H9 (cell line): Measurements from ENCODE around the gene RPS27L. TPM values are rescaled to one million over a fixed set of nuclear protein-coding genes. Genes with fewer than 3 reads are reported as not detected.
A peak's percentile ranks its signal among the peaks of the same experiment; 100 is the strongest.

Source experiments
- DNase-seq: peaks from one replicate; pipeline ENCODE4 v3.0.0-alpha.2; 2017
- H2AFZ ChIP-seq: one replicate; pipeline ENCODE4 v1.6.1; 2013; ENCODE audit warnings: mild to moderate bottlenecking, low read length, control low read depth, moderate library complexity
- H2AK5ac ChIP-seq: 2 replicates; pipeline ENCODE4 v1.6.1; 2013; ENCODE audit warnings: low read length, control low read depth, mixed read lengths; ENCODE audit not compliant: insufficient read length
- H2BK120ac ChIP-seq: one replicate; pipeline ENCODE4 v1.6.1; 2013; ENCODE audit warnings: low read depth, mild to moderate bottlenecking, low read length, control low read depth, inconsistent platforms; ENCODE audit not compliant: poor library complexity, severe bottlenecking
- H2BK12ac ChIP-seq: 2 replicates; pipeline ENCODE4 v1.6.1; 2013; ENCODE audit warnings: low read length, control low read depth, mixed read lengths, low read depth; ENCODE audit not compliant: insufficient read length
- H2BK15ac ChIP-seq: 2 replicates; pipeline ENCODE4 v1.6.1; 2013; ENCODE audit warnings: low read depth, low read length, control low read depth
- H2BK20ac ChIP-seq: one replicate; pipeline ENCODE4 v1.6.1; 2013; ENCODE audit warnings: low read depth, mild to moderate bottlenecking, low read length, control low read depth, inconsistent platforms; ENCODE audit not compliant: poor library complexity, severe bottlenecking
- H2BK5ac ChIP-seq: 2 replicates; pipeline ENCODE4 v1.6.1; 2013; ENCODE audit warnings: low read length, control low read depth, mixed read lengths; ENCODE audit not compliant: insufficient read length
- H3K14ac ChIP-seq: 2 replicates; pipeline ENCODE4 v1.6.1; 2013; ENCODE audit warnings: low read length, control low read depth; ENCODE audit not compliant: insufficient read depth
- H3K18ac ChIP-seq: 2 replicates; pipeline ENCODE4 v1.6.1; 2013; ENCODE audit warnings: low read depth, mild to moderate bottlenecking, mixed read lengths, low read length, control low read depth; ENCODE audit not compliant: insufficient read length
- H3K23ac ChIP-seq: 2 replicates; pipeline ENCODE4 v1.6.1; 2013; ENCODE audit warnings: low read length, control low read depth, mixed read lengths, low read depth; ENCODE audit not compliant: insufficient read length
- H3K23me2 ChIP-seq: 2 replicates; pipeline ENCODE4 v1.6.1; 2013; ENCODE audit warnings: low read depth, mild to moderate bottlenecking, mixed read lengths, low read length, control low read depth; ENCODE audit not compliant: insufficient read length, poor library complexity, severe bottlenecking
- H3K27ac ChIP-seq: 2 replicates; pipeline ENCODE4 v1.5.1; 2013; ENCODE audit warnings: low read length, control low read depth, mixed read lengths, low read depth; ENCODE audit not compliant: insufficient read length
- H3K27me3 ChIP-seq: 2 replicates; pipeline ENCODE4 v1.6.1; 2013; ENCODE audit warnings: low read length, control low read depth, inconsistent platforms; ENCODE audit not compliant: insufficient read depth
- H3K4ac ChIP-seq: 2 replicates; pipeline ENCODE4 v1.6.1; 2013; ENCODE audit warnings: low read depth, mild to moderate bottlenecking, control low read depth, inconsistent platforms, low read length, moderate library complexity
- H3K4me1 ChIP-seq: 2 replicates; pipeline ENCODE4 v1.6.1; 2013; ENCODE audit warnings: low read length, control low read depth, inconsistent platforms; ENCODE audit not compliant: insufficient read depth
- H3K4me2 ChIP-seq: 2 replicates; pipeline ENCODE4 v1.6.1; 2013; ENCODE audit warnings: low read length, control low read depth, mixed read lengths; ENCODE audit not compliant: insufficient read length, insufficient read depth
- H3K56ac ChIP-seq: 2 replicates; pipeline ENCODE4 v1.6.1; 2013; ENCODE audit warnings: low read depth, mild to moderate bottlenecking, mixed read lengths, low read length, control low read depth; ENCODE audit not compliant: insufficient read length
- H3K79me1 ChIP-seq: 2 replicates; pipeline ENCODE4 v1.6.1; 2013; ENCODE audit warnings: low read depth, mild to moderate bottlenecking, moderate library complexity, low read length, control low read depth, inconsistent platforms; ENCODE audit not compliant: insufficient read depth, poor library complexity, severe bottlenecking
- H3K79me2 ChIP-seq: 2 replicates; pipeline ENCODE4 v1.6.1; 2013; ENCODE audit warnings: low read length, control low read depth, inconsistent platforms; ENCODE audit not compliant: insufficient read depth
- H3K9ac ChIP-seq: 2 replicates; pipeline ENCODE4 v1.6.1; 2013; ENCODE audit warnings: low read length, control low read depth, mixed read lengths; ENCODE audit not compliant: insufficient read length; ENCODE audit errors: extremely low read depth
- H3K9me3 ChIP-seq: one replicate; pipeline ENCODE4 v1.6.1; 2013; ENCODE audit warnings: low read depth, low read length, inconsistent platforms; ENCODE audit not compliant: control insufficient read depth
- H3T11ph ChIP-seq: one replicate; pipeline ENCODE4 v1.6.1; 2013; ENCODE audit warnings: mild to moderate bottlenecking, low read length, control low read depth, inconsistent platforms
- H4K20me1 ChIP-seq: one replicate; pipeline ENCODE4 v1.6.1; 2013; ENCODE audit not compliant: control insufficient read depth, insufficient read length, insufficient read depth
- H4K5ac ChIP-seq: 2 replicates; pipeline ENCODE4 v1.6.1; 2013; ENCODE audit warnings: low read depth, mild to moderate bottlenecking, mixed read lengths, low read length, control low read depth; ENCODE audit not compliant: insufficient read length
- H4K8ac ChIP-seq: replicated peaks from 2 replicates; pipeline ENCODE4 v1.6.1; 2013; ENCODE audit warnings: low read length, control low read depth, mixed read lengths, low read depth; ENCODE audit not compliant: insufficient read length
- H4K91ac ChIP-seq: 2 replicates; pipeline ENCODE4 v1.6.1; 2013; ENCODE audit warnings: low read depth, mild to moderate bottlenecking, moderate library complexity, mixed read lengths, low read length, control low read depth; ENCODE audit not compliant: insufficient read length
- H3K27ac Mint-ChIP-seq, 3 experiments: 2 replicates in 2 of 3; 3 replicates in 1 of 3; pipeline ENCODE4 v1.8.0; 2020 to 2021; ENCODE audit warnings: mixed read lengths in 3 of 3, mild to moderate bottlenecking in 1 of 3, moderate library complexity in 1 of 3
- H3K27me3 Mint-ChIP-seq: 2 replicates; pipeline ENCODE4 v1.8.0; 2021; ENCODE audit warnings: low read depth, mild to moderate bottlenecking, moderate library complexity, mixed read lengths
- H3K36me3 Mint-ChIP-seq, 3 experiments: 2 replicates in 2 of 3; 3 replicates in 1 of 3; pipeline ENCODE4 v1.8.0; 2020 to 2021; ENCODE audit warnings: low read depth in 3 of 3, mixed read lengths in 3 of 3; ENCODE audit not compliant: insufficient read depth in 1 of 3
- H3K4me1 Mint-ChIP-seq, 2 experiments: 2 replicates each; pipeline ENCODE4 v1.8.0; 2020; ENCODE audit warnings: mixed read lengths in 2 of 2
- H3K4me3 Mint-ChIP-seq, 2 experiments: 2 replicates in 1 of 2; 3 replicates in 1 of 2; pipeline ENCODE4 v1.8.0; 2020 to 2021; ENCODE audit warnings: mild to moderate bottlenecking in 2 of 2, mixed read lengths in 2 of 2, moderate library complexity in 1 of 2
- H3K9me3 Mint-ChIP-seq, 2 experiments: 2 replicates in 1 of 2; 3 replicates in 1 of 2; pipeline ENCODE4 v1.8.0; 2020; ENCODE audit warnings: mild to moderate bottlenecking in 2 of 2, mixed read lengths in 2 of 2, moderate library complexity in 1 of 2
- WGBS: extraction: QIAGEN DNeasy Blood & Tissue Kit; methylation state at CpG from one replicate; pipeline ENCODE4 v1.1.7; 2013; ENCODE audit warnings: missing lambda C conversion rate, low lambda C conversion rate, mixed read lengths; ENCODE audit not compliant: insufficient read length; ENCODE audit errors: extremely low coverage; 5-methylcytosine and 5-hydroxymethylcytosine counted together
- total RNA-seq: library from RNA; stranded (reverse); gene quantifications from 2 replicates; pipeline ENCODE4 v1.2.1, GENCODE V29; 2021
- TF ChIP-seq, protein P1 (sequence below): fragments of 200-600 bp; sonication (generic); conservative IDR thresholded peaks from 3 replicates; pipeline ENCODE4 v1.8.0; 2021; ENCODE audit warnings: antibody characterized with exemption, mild to moderate bottlenecking

Gene RPS27L
- total RNA-seq, 1 experiment from 2014 or later = 180 TPM

DNA sequence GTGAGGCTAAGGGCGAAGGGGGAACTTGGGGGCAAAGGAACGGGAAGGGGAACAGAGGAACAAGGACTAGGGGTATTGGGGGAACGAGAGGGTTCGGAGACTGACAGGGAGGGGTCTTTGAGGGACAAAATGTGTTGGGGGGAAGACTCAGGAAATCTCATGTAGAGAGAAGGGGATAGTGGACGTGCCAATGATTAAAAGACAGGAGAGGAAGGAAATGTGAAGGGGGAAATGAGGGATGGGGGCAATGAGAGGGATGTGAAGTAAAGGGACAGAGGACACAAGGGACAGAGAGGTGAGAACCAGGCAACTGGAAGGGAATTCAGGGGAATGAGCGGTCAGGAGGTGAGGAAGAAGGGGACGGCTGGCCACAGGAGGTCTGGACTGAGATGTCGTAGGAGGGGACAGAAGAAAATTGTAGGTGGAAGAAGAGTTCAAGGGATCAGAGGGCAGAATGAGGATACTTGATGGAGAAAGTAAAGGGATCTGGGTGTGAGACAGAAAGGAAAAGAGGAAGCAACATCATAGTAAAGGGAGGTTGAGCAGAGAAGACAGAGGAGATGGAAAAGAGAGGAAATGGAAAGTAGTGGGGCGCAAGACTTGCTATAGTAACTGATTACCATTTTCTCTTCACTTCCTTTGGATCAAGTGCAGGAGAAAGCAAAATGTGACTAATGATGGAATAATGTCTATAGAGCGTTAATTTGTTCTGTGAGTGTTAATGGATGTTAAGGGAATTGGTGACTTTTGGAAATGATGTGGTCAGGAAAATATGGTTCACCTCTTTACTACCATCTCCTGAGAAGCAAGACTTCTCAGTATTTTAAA, 32.9 kb upstream of the RPS27L start:
- H2BK5ac ChIP-seq = no peak overlapping the region
- H3K79me2 ChIP-seq = peaks cover 11% of the 10 kb centered on the region; the same call in 1 of the 2 replicates
- DNase-seq = no peak

More for the DNA sequence above, 32.9 kb upstream of the RPS27L start:
- no peak overlapping the region for H3K27ac ChIP-seq
- H2BK120ac ChIP-seq = no peak overlapping the region
- H4K91ac ChIP-seq = no peak overlapping the region
- H3K9me3 ChIP-seq = no peaks in the 10 kb centered on the region
- peaks cover 7% of the 10 kb centered on the region for H3K23me2 ChIP-seq
- H2BK12ac ChIP-seq = no peak overlapping the region
- no peak overlapping the region for H2BK20ac ChIP-seq
- H3K36me3 Mint-ChIP-seq = no peaks in the 10 kb centered on the region
- H3K14ac ChIP-seq = no peak overlapping the region
- H3K4me2 ChIP-seq = peak overlapping the region; percentile 98
- H3K9me3 Mint-ChIP-seq = no peaks in the 10 kb centered on the region
- WGBS = no CpG with 5 or more reads among the region's 10 CpGs
- no peak overlapping the region for H3K18ac ChIP-seq
- H3K27me3 ChIP-seq = no peaks in the 10 kb centered on the region
- no peak overlapping the region for H3K23ac ChIP-seq
- no peak overlapping the region for H4K8ac ChIP-seq
- H3T11ph ChIP-seq = no peak overlapping the region
- TF ChIP-seq, protein P1, sequence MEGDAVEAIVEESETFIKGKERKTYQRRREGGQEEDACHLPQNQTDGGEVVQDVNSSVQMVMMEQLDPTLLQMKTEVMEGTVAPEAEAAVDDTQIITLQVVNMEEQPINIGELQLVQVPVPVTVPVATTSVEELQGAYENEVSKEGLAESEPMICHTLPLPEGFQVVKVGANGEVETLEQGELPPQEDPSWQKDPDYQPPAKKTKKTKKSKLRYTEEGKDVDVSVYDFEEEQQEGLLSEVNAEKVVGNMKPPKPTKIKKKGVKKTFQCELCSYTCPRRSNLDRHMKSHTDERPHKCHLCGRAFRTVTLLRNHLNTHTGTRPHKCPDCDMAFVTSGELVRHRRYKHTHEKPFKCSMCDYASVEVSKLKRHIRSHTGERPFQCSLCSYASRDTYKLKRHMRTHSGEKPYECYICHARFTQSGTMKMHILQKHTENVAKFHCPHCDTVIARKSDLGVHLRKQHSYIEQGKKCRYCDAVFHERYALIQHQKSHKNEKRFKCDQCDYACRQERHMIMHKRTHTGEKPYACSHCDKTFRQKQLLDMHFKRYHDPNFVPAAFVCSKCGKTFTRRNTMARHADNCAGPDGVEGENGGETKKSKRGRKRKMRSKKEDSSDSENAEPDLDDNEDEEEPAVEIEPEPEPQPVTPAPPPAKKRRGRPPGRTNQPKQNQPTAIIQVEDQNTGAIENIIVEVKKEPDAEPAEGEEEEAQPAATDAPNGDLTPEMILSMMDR = no peak
- no peak overlapping the region for H3K4ac ChIP-seq
- no peak overlapping the region; the same call in 1 of the 2 replicates for H2BK15ac ChIP-seq
- no peaks in the 10 kb centered on the region for H3K27me3 Mint-ChIP-seq
- no peak overlapping the region for H3K56ac ChIP-seq
- H3K79me1 ChIP-seq = no peaks in the 10 kb centered on the region
- H3K27ac Mint-ChIP-seq = peak overlapping the region in 2 of 3 experiments; percentile 1 to 4; a peak in 2 of 7 replicates
- peaks cover 41 to 42% of the 10 kb centered on the region in 2 experiments for H3K4me1 Mint-ChIP-seq
- H4K20me1 ChIP-seq = no peaks in the 10 kb centered on the region
- H4K5ac ChIP-seq = no peak overlapping the region
- H3K9ac ChIP-seq = peak overlapping the region; percentile 45
- peak overlapping the region; percentile 81 to 89 for H3K4me3 Mint-ChIP-seq
- no peak overlapping the region for H2AK5ac ChIP-seq
- H2AFZ ChIP-seq = no peak overlapping the region
- H3K4me1 ChIP-seq = no peaks in the 10 kb centered on the region
